ENCODE data around the gene TLN1.

GRCh38 chr9:35651956-35652828, 79.8 kb downstream of the TLN1 start:
- no peak for TF ChIP-seq EZH2 (IDR thresholded peaks at IDR 0.05; ENCODE audit: borderline replicate concordance, low read length)
- no peak for TF ChIP-seq CTCF (IDR thresholded peaks at IDR 0.05; ENCODE audit: low read length)

Data from OCI-LY1 (cell line).